Activated CD4-positive, alpha-beta T cell treated with anti-CD3 and anti-CD28 coated beads, Interleukin-10, Interleukin-2, amounts not matched to agents 100 ng/mL and 50 ng/mL, durations not matched to agents 16 hours and 8 hours (primary cell): ENCODE measurements around the gene GALNT2.

Source experiments
- DNase-seq: peaks from one replicate; pipeline ENCODE4 v3.0.0-alpha.2; 2020

The GALNT2 gene

GRCh38 chr1:230117694-230118093 lies 50.7 kb downstream of the GALNT2 start:
- DNase-seq, result no peak

- DNase-seq, result no peak
Observed at GRCh38 chr1:230119340-230119739, 52.3 kb downstream of the GALNT2 start.

DNA sequence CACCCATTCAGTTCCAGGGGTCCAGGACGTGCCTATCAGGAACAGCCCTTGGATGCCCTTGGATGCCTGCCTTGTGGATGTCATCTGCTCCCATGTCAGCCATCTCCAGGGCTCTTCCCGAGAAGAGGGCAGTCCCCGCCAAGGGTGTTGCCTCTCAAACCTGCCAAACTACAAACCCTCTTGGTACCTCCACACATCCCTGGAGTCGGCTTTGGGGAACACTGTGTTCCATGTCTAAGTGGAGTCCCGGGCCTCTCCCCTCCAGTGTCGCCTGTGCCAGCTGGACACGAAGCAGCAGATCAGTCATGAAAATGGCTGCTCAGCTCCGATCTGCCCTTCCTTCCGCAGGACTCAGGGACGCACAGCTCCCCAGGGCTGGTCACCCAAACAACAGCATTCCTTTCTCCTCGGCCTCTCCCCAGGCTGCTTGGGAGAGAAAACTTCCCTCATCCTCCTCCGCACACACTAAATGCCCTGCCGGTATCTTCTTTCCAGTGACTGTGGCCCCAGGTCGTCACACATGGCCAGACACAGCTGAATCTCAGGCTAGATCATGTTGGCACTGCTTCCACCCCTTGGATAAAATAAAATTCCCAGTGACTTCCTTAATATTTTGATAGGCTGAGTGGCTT lies 53.4 kb downstream of the GALNT2 start:
- DNase-seq, result no peak

- DNase-seq, result no peak
Observed at GRCh38 chr1:230120921-230121381, 53.9 kb downstream of the GALNT2 start.

DNA sequence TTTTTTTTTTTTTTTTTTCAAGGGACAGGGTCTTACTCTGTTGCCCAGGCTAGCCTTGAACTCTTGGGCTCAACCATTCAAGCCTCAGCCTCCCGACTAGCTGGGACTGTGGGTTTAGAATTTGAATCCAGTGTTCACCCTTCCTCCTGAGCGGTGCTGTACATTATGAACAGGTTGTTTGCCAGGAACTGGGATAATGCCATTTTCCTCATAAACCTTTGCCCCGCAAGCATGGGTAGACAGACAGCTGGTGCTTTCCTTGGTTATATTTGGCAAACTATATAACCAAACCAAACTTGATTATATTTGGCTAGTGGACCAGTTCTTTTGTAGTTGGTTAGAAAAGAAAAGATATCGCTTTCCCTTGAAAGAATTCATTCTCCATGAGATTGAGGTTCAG lies 54.9 kb downstream of the GALNT2 start:
- no peak for DNase-seq

DNA sequence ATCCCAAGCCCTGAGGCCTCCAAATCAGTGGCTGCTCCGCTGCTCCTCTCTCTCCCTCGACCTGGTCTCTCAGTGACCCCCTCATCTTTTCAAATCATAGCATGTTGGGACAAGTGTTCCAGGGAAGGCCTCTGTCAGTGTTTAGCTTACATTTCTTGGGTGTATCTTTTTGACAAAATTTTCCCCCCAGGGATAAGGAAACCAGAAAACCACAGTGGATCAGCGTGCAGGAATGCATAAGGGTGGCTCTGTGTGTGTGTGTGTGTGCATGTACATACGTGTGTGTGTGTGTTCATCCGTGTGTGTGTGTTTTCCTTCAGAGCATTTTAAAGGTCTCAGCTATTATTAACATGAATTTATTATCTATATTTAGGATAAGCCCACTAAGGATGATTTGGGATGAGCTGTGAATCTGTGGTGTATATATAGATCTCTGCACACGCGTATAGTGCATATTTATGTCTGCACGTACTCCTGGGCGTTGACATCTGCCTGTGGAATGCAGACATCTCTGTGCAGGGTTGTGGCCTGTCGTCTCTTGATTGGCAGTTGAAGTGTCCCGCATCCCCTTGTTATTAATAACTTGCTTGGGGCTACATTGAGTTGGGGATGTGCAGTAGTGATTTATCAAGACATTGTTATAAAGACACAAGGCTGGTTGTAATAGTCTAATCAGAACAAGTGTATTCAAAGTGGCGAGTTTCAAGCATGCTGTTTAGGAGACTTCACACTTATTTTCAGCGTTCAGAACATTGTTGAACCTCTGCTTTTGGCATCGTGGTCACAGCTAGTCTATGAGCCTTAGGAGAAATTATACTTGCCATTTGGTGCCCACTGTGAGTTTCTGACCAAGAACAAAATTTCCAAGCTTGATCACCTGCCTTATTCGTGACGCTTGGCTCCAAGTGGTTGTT lies 55.6 kb downstream of the GALNT2 start:
- no peak for DNase-seq

GRCh38 chr1:230123280-230124185 lies 56.5 kb downstream of the GALNT2 start:
- DNase-seq, result peak; percentile 86

- no peak for DNase-seq
Observed at GRCh38 chr1:230124186-230125128, 57.4 kb downstream of the GALNT2 start.

- no peak for DNase-seq
Observed at GRCh38 chr1:230125141-230125540, 58.1 kb downstream of the GALNT2 start.

- no peak for DNase-seq
Observed at GRCh38 chr1:230125640-230126528, 58.8 kb downstream of the GALNT2 start.

GRCh38 chr1:230126529-230127104 lies 59.6 kb downstream of the GALNT2 start:
- no peak for DNase-seq

- DNase-seq, result peak; percentile 74
Observed at GRCh38 chr1:230127105-230128054, 60.3 kb downstream of the GALNT2 start.

GRCh38 chr1:230128569-230129285 lies 61.7 kb downstream of the GALNT2 start:
- no peak for DNase-seq

GRCh38 chr1:230129341-230129740 lies 62.3 kb downstream of the GALNT2 start:
- no peak for DNase-seq

- no peak for DNase-seq
Observed at GRCh38 chr1:230130172-230130944, 63.3 kb downstream of the GALNT2 start.

DNA sequence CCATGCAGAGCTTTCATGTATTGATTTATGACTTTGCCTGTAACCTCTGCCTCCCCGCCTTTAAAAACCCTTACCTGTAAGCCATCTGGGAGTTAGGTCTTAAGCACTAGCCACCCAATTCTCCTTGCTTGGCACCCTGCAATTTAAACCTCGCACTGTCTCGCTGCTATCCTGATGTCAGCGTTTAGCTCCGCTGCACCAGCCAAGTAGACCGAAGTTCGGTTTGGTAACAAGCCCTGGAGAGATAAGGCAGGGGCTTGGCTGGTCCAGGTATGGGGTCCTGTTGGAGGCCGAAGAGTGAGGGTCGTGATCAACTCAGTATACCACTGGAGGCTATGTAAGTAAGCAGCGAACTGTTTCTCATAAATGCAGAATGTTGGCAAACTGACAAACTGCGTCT lies 64.4 kb downstream of the GALNT2 start:
- DNase-seq, result no peak

- DNase-seq, result no peak
Observed at GRCh38 chr1:230132758-230133157, 65.7 kb downstream of the GALNT2 start.

- DNase-seq, result no peak
Observed at GRCh38 chr1:230135726-230136125, 68.7 kb downstream of the GALNT2 start.
